Cardiac septum (tissue), 1 donor: ENCODE results near the gene TRAPPC4. TPM values are rescaled to one million over a fixed set of nuclear protein-coding genes. Genes with fewer than 3 reads are reported as not detected.
"Not testable (repeated sequence)": the region's sequence is repeated elsewhere in the genome, so short reads cannot be mapped to it uniquely, and the experiment has no call there.

Experiments
- DNase-seq: peaks from one replicate; pipeline ENCODE4 v3.0.0-alpha.2; 2020; ENCODE audit warnings: low spot score
- intact Hi-C: fragments of 100-400 bp; cut with DNase I; formaldehyde crosslinking; loops from one replicate; pipeline ENCODE4 v1.14.0; 2022
- total RNA-seq: library from RNA; stranded (reverse); fragmentation: NEBNext Ultra II Directional; extraction: Animal tissue kit (Norgen Biotek cat#: 25700); gene quantifications from one replicate; pipeline ENCODE4 v1.2.1, GENCODE V29; 2021
- donor health status: DM: no; HTN: no; CAD: no.

TRAPPC4 gene
- total RNA-seq, 1 donor from 2014 or later = 42.4 TPM

GRCh38 chr11:119011476-119012053, 7.0 kb upstream of the TRAPPC4 start:
- DNase-seq = no peak
- intact Hi-C loops = no loop called here

- DNase-seq = no peak
- intact Hi-C loops = no loop called here
These were observed 5.9 kb upstream of the TRAPPC4 start for GRCh38 chr11:119012629-119013170.

DNA sequence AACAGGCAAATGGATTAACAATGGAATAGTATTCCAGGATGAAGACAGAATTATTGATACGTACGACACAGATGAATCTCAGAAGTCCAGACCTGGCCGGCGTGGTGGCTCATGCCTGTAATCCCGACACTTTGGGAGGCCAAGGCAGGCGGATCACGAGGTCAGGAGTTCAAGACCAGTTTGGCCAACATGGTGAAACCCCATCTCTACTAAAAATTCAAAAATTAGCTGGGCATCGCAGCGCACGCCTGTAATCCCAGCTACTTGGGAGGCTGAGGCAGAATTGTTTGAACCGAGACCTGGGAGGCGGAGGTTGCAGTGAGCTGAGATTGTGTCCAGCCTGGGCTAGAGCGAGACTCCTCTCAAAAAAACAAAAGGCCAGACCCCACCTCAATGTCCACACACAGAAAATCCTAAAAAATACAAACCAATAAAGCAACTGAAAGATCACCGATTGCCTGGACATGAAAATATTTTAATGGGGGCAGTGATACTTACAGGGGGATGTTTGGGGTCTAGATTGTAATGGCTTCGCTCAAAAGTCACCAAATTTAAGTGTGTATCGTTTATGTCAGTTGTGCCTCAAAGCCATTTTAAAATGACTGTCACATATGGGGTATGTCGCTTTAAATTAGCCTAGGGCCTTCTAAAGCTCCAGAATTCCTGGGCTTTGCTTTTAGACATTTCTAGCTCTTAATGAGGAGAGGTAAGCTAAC, 4.2 kb upstream of the TRAPPC4 start:
- DNase-seq = no peak
- intact Hi-C loops = no loop called here

DNA sequence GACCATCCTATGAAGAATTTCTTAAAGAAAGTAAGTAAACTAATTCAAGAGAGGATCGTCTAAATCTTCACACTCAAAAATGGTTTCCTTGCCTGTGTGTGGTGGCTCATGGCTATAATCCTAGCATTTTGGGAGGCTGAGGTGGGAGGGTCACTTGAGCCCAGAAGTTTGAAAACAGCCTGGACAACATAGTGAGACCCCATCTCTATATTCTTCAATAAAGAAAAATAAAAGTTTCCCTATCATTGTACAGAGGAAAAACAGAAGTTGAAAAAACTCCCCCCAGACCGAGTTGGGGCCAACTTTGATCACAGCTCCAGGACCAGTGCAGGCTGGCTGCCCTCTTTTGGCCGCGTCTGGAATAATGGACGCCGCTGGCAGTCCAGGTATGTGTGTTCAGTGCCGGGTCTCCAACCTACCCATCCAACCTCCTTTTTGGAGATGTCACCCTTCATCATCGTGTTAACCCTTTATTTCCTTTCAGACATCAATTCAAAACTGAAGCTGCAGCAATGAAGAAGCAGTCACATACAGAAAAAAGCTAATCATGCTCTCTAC, 3.4 kb upstream of the TRAPPC4 start:
- no peak for DNase-seq
- intact Hi-C loops = no loop called here

- DNase-seq = no peak
- intact Hi-C loops = no loop called here
These were observed 2.2 kb upstream of the TRAPPC4 start for GRCh38 chr11:119016216-119017009.

GRCh38 chr11:119017377-119017776, 1.2 kb upstream of the TRAPPC4 start:
- DNase-seq, intact Hi-C loops: not testable (repeated sequence)

- no peak for DNase-seq
- intact Hi-C loops = no loop called here
These were observed 1.4 kb downstream of the TRAPPC4 start for GRCh38 chr11:119019996-119020395.

DNA sequence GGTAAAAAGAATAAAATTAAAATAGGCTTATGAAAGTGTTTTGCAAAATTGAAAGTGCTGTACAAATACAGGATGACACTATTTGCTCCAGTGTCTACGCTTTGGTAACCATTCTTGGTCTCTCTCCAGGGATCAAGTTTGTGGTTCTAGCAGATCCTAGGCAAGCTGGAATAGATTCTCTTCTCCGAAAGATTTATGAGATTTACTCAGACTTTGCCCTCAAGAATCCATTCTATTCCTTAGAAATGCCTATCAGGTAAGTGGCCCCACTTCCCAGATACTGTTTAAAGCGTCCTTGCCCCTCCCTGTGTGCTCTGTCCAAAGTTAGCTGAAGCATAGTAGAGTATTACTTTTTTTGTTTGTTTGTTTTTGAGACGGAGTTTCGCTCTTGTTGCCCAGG, 3.1 kb downstream of the TRAPPC4 start:
- no peak for DNase-seq
- intact Hi-C loops = no loop called here

DNA sequence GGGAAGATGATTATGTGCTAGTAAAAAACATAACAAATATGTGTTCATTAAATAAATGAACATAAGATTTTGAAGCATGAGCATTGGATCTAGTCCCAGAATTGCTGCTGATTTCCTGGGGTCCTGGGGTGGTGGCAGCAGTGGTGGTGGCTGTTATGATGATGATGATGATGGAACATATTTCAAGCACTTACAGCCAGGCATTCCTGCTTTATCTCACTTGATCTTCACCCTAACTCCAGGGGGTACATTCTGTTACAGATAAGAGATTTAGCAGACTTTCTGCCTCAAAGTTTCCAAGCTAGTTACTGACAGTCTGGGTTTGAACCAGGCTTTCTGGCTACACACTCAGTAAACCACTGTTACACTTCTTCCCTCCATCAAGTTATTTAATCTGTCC, 5.2 kb downstream of the TRAPPC4 start:
- DNase-seq = no peak
- intact Hi-C loops = no loop called here

DNA sequence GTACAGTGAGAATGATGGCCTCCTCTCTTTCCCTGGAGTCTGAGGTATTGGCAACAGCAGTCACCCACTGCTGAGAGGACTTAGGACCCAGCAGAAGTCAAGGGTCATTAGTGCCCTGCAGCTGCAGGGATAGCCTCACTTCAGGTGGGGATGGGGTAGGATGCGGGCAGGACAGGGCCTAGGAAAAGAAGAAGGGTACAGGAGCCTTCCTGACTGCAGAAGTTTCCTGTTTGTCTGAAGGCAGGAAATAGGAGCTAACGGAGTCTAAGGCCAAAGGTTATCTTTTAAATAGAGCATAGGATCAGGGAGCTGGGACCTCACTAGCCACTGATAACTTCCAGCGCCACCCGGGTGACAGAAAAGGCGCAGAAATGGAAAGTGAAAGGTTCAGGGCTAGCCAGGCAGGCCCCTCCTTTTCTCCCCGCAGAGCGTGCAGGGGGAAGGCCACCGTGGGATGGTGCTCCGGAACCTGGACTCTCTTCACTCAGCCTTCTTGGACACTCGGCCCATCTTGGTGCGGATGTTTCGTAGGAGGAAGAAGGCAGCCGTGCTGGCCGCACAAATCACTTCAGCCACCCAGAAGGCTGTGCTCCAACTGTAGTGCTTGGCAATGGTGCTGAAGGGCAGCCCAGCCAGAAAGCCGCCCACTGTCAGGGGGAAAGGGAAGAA, 6.0 kb downstream of the TRAPPC4 start:
- intact Hi-C loops = no loop called here
- DNase-seq = no peak

GRCh38 chr11:119025099-119025473, 6.5 kb downstream of the TRAPPC4 start:
- intact Hi-C loops = no loop called here
- no peak for DNase-seq

DNA sequence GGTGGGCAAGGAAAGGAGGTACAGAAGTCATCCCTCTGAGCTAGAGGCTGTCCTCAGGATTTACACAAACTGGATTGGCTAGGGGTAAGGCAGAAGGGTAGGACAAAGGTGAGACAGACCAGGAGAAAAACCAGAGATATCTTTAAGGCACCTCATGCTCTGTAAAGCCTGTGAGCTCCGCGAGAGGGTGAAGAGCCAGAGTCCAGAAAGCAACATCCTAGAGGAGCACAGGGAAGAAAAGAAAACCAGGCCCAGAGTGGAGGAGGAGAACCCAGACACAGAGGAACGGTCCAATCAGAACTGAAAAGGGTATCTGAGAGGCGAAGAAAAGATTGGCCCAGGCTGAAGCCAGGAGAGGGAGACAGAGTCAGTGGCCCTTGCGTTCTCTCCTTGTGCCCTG, 7.0 kb downstream of the TRAPPC4 start:
- intact Hi-C loops = no loop called here
- DNase-seq = no peak

- intact Hi-C loops = no loop called here
- no peak for DNase-seq
These were observed 7.6 kb downstream of the TRAPPC4 start for GRCh38 chr11:119025978-119026766.

- intact Hi-C loops = no loop called here
- no peak for DNase-seq
These were observed 8.4 kb downstream of the TRAPPC4 start for GRCh38 chr11:119026970-119027369.

DNA sequence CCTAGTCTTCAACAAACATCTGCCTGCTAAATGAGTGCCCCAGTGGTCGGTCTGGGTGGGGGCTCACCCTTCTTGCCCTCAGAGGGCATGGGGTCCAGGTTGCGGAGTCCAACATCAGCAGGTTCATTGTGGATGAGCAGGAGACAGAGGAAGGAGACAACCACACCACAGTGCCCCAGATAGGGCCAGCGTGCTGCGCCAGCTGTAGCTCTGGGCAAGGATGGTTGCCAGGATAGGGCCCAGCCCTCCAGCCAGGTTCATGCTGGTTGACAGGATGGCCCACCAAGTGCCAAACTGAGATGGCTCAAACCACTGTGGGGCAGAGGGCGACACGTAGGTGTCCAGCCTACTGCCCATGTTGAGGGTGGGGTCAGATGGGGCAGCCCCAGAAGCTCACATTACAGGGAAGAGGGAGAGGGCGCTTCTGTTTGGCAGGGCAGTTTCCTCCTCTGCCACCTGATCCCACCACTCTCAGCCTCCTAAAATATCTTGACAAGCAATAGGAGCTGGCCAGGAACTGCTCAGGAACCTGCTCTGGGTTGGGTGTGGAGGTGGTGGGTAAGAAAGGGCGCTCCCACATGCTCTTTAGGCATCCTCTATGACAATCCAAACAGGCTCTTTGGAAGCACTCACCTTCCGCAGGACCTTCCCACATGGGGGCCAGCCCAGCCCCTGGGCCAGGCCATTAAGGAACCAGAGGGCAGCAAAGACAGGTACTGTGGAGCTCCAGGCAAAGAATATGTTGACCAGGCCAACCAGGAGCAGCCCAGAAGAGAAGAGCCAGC, 9.2 kb downstream of the TRAPPC4 start:
- intact Hi-C loops = no loop called here
- DNase-seq = no peak

DNA sequence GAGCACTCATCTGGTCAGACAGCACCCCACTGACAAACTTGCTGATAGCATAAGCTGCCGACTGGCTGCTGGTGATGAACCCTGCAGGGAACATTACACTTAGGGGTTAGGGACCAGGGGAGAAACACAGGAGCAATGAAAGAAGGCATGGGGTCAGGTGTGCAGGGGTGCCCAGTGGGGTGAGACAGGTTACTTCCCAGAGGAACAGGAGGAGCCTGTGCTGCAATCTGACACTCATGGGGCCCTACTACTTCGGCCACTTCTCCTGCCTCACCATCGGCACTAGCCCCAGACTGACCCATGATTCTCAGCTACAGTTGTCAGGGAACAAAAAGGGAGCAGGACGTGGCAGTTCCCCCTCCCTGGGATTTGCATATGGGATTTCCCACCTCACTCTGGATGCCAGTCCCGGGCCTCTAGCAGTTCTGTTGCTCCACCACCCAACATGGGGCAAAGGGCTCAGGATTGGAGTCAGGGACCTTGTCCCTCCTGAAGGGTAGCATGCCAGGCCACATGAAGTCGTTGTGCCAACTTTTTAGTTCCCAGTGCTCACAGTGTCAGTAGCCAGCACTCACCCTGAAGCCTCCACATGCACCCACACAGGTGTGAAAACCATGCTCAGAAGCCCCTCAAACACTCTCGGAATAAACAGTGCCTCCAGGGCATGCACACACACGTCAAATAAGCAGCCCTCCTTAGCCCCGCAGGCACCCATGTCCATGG, 9.9 kb downstream of the TRAPPC4 start:
- no peak for DNase-seq
- intact Hi-C loops = no loop called here

DNA sequence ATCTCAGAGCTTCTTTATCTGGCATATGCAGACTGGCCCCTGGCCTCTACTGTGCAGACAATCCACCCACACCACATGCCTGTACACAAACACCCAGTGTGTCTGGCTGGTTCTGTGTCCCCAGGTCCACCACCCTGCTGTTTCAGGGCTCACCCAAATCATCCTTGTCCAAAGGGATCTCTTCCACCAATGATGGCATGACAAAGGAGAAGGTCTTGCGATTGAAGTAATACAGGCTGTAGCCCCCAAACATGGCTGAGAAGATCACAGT, 10.4 kb downstream of the TRAPPC4 start:
- intact Hi-C loops = no loop called here
- DNase-seq = no peak
